Activated T-helper 9 cell treated with anti-CD3 and anti-CD28 coated beads, Interleukin-2, amount 50 U/mL, for 16 hours (primary cell): Measurements from ENCODE around the gene TBX2.
"Not testable (repeated sequence)": the region's sequence is repeated elsewhere in the genome, so short reads cannot be mapped to it uniquely, and the experiment has no call there.

ENCODE experiments used
- DNase-seq: peaks from one replicate; pipeline ENCODE4 v3.0.0-alpha.2; 2020; ENCODE audit warnings: low read depth

TBX2 gene

DNA sequence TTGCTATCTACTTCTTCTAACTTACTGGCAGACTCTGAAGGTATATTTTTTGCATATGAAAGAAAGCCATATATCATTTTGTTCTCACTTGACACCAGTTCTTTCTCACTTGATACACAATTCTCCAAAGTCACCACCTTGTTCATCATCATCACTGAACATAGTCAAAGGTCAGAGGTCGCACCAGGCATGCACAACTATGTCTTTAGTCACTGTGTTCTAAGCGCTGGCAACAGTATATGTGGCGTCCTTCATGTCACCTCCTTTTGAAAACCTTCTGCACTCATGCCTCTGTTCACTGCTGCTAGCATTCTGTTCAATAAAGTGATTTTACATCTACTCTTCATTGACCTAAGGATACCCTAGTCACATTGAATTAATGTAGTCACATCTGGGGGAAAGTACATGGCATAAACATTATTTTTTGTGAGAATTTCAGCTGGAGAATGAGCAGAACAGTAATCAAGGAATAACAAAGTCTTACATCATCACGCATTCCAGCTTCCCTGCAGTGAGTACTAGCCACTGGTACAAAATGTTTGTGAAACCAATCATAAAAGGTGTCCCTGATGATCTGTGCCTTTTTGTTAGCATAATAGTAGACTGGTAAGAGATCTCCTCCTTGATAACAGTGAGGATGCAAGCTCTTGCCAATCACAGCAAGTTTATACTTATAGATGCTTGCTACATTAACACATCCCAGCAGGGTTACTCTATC, 32.1 kb downstream of the TBX2 start:
- DNase-seq = no peak

DNA sequence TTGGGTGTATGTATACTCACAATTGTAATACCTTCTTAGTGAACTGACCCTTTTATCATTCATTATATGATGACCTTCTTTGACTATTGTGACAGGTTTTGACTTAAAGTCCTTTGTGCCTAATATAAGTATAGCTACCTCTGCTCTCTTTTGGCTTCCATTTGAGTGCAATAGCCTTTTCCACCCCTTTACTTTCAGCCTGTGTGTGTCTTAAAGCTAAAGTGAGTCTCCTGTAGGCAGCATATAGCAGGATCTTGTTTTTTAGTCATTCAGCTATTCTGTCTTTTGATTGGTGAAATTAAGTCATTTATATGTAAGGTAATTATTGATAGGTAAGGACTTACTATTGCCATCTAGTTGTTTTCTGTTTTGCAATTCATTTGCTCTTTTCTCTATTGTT, 36.6 kb downstream of the TBX2 start:
- DNase-seq = no peak

DNA sequence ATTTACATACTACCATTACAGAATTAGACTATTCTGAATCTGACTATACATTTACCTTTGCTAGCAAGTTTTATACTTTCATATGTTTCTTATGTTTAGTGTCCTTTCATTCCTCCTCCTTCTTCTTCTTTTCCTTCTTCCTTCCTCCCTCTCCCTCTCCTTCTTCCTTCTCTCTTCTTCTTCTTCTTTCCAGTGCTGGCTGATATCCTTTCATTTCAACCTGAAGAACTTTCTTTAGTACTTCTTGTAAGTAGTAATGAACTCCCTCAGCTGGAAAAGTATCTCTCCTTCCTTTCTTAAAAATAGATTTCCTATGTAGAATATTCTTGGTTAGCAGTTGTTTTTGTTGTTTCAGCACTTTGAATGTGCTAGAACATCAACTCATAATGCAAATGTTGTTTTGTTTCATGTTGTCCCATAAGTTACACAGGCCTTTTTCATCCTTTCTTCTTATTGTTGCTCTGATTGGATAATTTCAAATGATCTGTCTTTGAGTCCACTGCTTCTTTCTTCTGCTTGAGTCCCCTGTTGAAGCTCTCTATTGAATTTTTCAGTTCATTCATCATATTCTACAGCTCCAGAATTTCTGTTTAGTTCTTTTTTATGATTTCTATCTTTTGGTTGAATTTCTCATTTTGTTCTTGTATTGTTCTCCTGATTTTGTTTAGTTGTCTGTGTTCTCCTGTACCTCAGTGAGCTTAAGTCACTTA, 37.5 kb downstream of the TBX2 start:
- no peak for DNase-seq

DNA sequence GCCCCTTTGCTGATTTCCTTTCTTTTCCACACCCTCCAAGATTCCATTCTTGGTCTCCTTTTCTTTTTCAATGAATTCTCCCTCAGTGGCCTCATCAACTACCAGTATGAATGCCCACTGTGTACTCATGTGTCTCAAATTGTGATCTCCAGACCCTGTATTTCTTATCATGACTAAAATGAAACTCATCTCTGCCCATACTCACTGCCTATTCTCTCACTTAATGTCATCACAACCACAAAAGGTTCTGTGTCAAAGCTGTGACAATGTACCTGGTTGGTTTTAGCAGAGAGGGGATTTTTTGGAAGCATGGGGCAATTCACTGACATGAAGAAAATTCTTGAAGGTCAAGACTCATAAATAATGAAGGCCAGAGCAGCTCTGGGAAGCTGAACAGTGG, 41.1 kb downstream of the TBX2 start:
- no peak for DNase-seq

DNA sequence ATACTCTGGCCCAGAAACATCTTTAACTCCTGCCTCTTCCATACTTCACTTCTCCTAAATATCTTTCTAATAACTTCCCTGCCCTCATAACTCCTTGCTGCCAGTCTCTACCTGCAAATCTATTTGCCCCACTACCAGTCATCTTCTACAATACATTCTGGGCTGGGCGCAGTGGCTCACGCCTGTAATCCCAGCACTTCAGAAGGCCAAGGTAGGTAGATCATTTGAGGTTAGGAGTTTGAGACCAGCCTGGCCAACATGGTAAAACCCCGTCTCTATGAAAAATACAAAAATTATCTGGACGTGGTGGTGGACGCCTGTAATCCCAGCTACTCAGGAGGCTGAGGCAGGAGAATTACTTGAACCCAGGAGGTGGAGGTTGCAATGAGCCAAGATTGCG, 41.9 kb downstream of the TBX2 start:
- not testable (repeated sequence) for DNase-seq

DNA sequence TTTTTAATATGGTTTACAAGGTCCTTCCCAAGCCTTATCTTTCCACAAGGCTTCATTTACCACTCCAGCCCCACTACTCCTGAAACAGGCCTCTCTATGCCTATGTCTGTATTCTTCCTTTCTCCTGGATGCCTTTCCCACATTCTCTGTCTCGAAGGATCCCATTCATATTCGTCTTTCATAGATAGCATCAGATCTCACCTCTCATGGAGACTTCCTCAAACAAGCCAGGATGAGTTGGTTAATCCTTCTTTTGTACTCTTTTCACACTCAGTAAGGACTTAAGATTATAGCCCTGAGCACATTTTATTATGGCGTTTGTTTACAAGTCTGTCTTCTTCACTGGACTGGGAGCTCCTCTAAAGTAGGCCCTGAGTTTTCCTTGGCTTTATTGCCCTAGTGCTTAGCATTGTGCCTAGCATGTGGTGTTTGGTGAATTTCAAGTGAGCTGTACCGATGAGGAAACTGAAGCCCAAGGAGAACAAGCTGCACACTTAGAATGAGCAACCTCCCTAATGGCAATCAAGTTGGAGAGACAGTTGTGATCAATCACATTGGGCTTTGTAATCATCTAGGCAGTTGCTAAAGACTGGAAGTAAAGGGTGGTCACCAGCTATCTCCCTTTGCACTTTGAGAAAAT, 42.6 kb downstream of the TBX2 start:
- no peak for DNase-seq

DNA sequence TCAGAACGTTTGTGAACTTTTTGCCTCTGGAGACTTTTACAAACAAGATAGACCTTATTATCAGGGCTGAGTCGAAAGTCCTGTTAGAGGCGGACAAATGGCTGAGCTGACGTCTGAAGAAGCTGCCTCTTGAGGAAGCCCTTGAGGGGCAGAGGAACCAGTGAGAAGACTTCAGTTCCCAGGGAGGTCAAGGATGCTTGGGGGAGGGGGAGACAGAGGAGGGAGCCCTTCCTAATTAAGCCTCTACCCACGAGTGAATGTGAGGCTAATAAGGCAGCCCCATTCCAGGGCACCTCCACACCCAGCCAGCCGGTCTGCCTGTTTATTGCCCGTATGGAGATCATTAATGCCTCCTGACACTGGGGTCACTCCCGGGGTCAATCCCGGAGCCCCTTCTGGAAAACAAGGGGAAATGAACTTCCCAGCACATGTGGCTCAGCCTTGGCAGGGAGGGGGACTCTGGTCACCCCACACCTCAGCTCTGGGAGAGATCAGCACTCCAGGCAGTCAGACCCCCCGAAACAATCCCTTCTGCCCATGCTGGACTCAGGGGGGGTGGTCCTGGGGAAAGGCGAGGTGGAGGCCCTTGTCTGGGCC, 43.3 kb downstream of the TBX2 start:
- no peak for DNase-seq

DNA sequence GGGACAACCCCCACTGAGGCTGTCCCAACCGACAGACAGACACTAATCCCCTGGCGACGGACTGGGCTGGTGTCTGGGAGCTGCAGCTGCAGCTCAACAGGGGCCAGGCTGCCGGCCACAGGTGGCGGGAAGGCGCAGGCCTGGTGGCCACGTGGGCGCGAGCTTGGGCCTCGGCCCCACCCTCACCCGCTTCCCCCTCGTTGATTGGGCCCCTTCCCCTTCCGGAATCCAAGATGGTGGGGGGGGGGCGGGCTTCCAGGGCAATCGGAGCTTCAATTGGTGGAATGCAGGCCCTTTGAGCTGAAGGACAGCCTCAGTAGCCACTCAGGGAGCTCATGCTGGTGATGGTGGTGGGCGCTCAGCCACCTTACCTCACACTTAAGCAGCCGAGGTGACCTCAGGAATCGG, 43.8 kb downstream of the TBX2 start:
- DNase-seq = no peak

DNA sequence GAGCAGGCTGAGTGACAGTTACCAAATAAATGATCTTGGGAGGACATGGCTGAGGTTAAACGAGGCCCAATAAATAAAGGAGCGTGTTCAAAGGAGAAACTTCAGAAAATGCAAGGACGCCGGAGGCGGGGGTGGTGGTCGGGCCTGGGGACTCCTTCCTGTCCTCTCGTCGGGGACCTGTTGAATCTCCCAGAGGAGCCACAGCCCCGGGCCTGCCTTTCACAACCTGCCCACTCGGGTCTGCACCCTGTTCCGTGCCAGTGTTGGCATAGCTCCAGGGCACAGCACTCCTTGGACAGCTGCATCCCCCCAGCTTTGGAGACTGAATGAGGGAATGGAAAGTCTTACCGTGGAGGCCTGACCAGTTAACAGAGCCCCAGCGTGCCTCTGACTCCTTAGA, 44.4 kb downstream of the TBX2 start:
- DNase-seq = no peak

DNA sequence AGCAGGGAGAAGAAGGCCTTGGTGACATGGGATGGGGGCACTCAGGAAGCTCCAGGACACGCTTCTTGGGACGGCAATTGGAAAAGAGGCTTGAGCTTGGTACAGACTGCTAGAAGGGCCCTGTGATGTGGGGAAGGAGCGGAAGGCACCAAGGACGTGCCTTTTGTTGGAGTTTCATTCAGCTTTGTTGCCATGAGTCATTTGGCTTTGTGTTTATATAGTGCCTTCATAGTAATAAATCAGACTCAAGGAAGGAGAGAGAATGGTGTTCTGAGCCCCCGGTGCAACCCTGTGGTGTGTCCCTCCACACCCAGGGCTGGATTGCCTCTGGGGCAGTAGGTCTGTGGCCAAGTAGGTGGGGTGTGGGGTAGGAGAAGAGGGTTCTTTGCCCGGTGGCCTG, 45.2 kb downstream of the TBX2 start:
- no peak for DNase-seq

DNA sequence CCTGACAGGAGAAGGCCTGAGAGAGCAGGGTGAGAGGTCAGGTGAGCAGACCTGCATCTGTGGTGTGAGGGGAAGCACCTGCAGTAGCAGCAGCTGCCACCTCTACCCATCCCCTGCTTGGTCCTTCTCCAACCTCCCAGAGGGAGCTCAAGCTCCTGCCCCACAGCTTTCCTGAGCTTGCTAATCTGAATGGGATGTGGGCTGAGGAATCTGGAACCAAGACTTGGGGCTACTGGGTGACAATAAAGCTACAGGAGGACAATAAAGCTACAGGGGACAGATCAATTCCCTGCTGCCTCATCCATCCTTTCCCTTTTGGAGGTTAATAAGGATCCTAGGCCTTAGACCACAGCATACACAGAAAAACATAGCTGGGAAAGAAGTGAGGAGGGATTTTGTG, 47.7 kb downstream of the TBX2 start:
- DNase-seq = no peak

DNA sequence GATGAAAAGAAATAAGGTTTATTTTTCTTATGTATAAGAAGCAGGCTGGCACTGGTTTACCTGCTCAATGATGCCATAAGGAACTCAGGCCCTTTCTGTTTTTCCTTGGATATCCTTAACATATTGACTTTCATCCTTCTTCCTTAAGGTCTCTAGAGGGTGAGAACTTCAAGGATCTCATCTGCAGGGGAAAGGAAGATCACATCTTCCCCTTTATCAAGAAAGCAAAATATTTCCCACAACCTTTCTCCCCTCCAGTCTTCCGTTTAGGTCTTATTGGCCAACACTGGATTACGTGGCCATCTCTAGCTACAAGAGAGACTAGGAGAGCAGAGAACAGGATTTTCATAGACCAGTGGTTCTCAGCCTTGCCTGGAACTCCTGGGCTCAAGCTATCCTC, 48.4 kb downstream of the TBX2 start:
- no peak for DNase-seq

DNA sequence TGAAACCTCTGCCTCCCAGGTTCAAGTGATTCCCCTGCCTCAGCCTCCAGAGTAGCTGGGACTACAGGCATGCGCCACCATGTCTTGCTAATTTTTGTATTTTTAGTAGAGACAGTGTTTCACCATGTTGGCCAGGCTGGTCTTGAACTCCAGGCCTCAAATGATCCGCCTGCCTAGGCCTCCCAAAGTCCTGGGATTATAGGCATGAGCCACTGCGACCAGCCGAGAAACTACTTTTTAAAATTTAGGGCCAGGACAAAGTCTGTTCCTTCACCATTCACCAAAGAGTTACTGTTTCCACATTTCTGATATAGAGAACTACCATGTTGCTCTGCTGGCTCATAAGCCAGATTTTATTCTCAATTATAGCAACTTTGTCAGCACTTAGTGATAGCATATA, 49.5 kb downstream of the TBX2 start:
- DNase-seq = not testable (repeated sequence)

DNA sequence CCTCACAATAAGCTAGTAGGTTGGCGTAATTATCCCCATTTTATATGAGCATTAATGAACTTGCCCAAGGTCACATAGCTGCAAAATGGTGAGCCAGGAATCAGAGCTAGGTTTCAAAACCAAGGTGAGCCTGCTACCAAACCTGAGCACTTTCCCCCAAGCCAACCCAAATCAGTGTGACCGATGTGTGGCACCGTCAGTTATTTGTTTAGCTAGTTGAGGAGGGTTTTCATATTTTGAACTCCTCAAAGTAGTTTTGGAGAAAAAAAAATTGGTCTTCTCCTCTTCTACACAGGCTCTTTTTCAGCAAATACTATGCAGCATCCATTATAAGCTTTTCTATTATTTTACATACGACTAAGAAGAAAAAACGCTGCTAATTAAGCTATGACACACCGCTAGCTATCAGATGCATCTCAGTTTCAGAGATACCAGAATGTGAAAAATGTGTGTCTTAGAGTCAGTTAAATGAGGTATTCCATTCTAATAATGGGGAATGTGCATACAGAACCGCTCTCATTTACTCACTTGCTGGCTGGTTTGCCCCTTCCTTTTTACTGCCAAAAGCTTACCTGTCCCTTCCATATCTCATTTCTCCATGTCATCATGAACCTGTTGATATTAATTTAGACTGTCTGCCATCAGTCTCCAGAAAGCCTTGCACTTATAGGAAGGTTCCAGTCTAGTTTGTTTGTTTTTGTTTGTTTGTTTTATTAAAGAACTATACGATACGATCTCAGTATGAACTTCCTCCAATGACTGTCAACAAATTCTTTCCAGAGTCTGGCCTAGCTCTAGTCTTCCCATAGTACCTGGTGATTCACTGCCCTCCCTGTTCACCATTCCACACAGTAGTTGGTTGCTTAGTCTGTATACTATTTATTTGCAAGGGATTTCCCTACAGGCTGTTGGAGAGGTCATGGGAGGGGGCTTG, 50.3 kb downstream of the TBX2 start:
- no peak for DNase-seq

DNA sequence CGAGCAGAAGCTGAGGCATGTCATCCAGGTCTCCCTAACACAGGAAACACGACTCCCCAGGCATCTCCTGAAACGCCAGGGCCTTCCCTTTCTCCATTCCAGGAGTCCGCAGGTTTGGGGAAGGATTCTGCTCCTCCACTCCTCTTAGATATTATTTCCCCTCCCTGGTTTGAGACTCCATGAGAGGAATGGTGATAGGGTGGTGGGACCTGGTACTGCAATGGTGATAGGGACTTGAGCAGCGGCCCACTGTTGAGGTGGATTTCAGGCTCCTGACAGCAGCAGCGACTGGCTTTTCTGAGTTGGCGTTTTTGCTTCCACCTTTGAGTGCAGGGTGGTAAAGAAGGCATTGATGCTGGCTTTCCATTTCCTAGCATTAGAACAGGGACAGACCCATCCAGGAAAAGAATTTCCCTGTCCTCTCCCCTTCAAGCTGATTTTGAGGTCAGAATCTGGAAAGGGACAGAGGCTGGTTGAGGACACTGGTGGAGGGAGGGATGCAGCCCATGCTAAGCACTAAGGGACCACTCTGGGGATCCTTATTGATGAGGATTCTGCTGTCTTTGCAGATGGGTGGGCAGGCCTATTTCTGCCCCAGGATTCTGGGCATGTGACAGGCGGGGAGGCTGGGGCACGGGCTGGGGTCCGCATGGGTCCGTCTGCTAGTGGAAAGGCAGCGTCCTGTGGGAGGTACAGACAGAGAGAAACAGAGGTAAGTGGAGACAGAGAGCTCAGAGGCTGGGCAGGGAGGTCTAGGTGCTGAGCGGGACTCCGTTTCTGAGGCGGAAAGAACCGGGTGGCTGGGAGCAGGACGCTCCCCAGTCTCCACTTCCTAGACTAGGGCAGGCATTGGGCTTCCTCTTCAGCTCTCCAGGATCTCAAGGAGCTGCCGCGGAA, 51.2 kb downstream of the TBX2 start:
- DNase-seq = no peak

DNA sequence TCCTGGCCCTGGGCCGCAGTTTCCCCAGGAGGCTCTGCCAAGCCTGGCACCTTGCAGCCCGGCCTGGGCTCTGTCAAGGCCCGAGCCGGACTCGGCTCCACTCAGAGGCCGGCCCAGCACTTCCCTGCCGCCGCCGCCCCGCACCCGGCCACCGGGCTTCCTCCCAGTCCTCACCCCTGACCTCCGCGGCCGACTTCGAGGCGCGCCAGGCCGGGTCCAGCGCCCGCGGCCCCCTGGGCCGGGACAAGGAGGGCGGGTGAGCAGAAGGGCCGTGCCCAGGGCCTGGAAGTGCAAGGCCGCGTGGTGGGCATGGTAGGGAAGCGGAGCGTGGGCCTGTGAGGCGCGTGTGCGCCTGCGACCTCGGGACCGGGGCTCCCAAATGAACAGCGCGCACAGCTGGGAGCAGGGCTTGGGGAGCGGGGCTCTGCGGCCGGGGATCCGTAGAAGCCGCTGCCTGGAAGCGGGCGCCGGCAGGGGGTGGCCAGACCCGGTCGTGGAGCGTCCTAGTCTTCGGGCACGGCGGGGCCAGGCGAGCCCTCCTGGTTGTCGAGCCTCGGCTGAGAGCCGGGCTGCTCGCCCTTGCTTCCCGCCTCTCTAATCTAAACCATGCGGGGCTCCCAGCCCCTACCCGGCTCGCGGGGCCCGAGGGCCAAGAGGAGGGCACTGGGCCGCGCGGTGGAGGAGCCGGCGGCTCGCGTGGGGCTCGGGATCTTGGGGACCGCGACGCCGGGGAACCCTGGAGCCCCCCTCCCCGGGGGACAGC, 52.1 kb downstream of the TBX2 start:
- no peak for DNase-seq

DNA sequence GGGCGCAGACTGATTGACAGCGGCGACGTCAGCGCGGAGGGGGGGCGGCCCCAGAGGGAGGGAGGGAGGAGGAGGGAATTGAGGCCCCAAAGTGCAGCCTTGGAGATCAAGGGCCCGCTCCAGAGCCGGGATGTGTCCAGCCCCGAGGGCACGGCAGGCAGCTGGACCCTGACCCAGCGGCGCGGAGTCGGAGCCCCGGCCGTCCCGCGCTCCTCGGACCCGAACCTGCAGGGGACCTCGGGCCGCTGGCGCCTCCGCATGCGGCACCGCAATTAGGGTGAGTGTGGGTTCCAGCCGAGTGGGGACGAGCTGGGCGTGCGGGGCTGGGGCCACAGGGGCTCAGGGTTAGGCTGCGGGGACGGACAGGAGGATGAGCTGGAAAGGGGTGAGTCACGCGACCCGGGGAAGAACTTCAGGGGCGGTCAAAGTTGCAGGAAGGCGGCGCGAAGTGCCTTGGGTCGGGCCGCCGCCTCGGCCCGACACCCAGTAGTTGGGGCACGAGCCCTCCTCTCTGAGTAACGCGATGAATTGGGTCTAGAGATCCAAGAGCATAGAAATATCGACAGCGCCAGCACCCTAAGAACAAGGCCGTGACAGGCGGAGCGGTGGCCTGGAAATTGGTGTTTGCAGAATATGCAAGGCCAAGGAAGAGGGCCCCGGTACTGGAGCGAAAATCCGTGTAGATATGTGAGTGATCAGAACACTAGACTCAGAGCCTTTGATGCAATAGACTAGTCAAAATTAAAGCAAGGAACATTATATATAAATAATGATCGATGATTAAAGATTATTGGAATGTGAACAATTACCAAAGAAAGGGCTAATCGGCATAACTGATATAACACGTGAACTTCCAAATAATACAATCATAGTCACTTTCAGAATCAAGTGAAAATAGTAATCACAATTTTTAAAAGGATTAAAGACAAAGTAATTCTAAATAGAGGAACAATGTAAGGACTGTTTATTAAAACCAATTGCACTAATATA, 53.0 kb downstream of the TBX2 start, which contains the start of gene TBX4:
TSS of gene TBX4 (plus strand) at position 122 of the 990 bp plus-strand sequence. CDS start 4,069 bp downstream, outside the sequence.
- DNase-seq = no peak

DNA sequence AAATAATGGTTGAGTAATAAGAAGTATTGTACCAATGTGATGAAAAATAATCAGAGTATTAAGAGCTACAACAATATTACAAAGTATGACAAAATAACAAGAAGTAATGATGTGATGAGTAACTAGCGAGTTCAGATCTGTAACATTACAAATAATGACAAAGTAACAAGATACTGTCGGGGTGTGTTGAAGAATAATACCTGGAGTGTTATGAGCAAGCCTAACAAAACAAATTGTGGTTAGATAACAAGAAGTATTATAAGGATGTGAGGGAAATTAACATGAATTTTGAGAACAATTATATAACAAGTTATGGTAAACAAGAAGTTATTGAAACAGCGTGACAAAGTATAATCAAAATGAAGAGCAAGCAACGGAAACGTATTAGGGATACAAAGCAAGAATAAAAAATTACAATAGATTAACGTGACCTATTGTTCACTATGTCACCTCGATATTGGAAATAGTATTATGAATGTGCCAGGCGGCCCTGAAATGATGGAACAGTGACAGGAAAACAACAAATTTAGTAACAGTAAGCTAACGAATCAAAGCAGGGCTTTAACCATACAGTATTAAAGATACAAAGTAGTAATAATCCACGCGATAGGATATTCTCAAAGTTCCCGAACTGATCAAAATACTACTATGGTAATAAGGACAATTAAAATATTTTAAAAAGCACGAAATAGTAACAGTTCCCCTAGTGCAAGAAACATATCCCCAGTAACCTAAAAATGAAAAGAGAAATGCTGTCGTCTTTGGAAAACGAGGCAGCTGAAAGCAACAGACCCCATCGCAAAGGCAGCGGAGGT, 54.1 kb downstream of the TBX2 start:
- no peak for DNase-seq
